ENCODE results near the gene TAF1C. TPM values are rescaled to one million over a fixed set of nuclear protein-coding genes. Genes with fewer than 3 reads are reported as not detected.

Gene TAF1C
- total and polyA plus RNA-seq, 9 of the 15 experiments (the other 6 are each of a cell fraction or from before 2014, with no cell fraction given) = 1.5 to 74.8 (median 21.0) TPM

GRCh38 chr16:84195201-84196093 is 8.6 kb upstream of the TAF1C start:
- WGBS (ENCODE audit: insufficient coverage, low coverage, missing lambda C conversion rate) = 17% methylated on average over 38 of the region's 38 CpGs
- Histone ChIP-seq H3K27me3 (ENCODE audit: control insufficient read depth in 2 of 2, insufficient read depth in 2 of 2, low read length in 2 of 2) (peaks cover 72 to 84% of the 10 kb centered on the region in 2 experiments), H3K9ac (ENCODE audit: insufficient read depth in 1 of 2, low read depth in 2 of 2, low read length in 2 of 2) (0 out of 4 replicates have a peak overlapping the region, but pooled peaks of 1 of the 2 experiments have one; percentile 43), H4K20me1 (replicated peaks; ENCODE audit: control insufficient read depth, insufficient read depth, low read length) (peaks cover 12% of the 10 kb centered on the region), H3K9me1 (ENCODE audit: control insufficient read depth, insufficient read depth, low read length) (peaks cover 4% of the 10 kb centered on the region), H3K4me3 (no peak overlapping the region), H2AFZ (ENCODE audit: low read depth, low read length) (no peak overlapping the region), H3K27ac (ENCODE audit: extremely low read depth, low read depth, low read length) (no peak overlapping the region), H3K79me2 (ENCODE audit: control insufficient read depth, insufficient read depth, low read length) (no peaks in the 10 kb centered on the region), H3K4me2 (ENCODE audit: insufficient read depth, low read length) (no peak overlapping the region), H3K4me1 (replicated peaks in 1 of 2; ENCODE audit: control insufficient read depth in 2 of 2, insufficient read depth in 2 of 2, low read length in 2 of 2) (peaks cover 0 to 43% of the 10 kb centered on the region in 2 experiments; a peak in 2 of 5 replicates), H3K9me3 (replicated peaks; ENCODE audit: control insufficient read depth, insufficient read depth, low read depth, low read length) (no peaks in the 10 kb centered on the region), H3K36me3 (ENCODE audit: control insufficient read depth, insufficient read depth, low read length) (no peaks in the 10 kb centered on the region)
- ChIA-PET POLR2A (interaction anchor here (0.5 to 2.4 kb wide), 7 partner anchors 9 to 1435 kb away, joined by 3 to 5 read pairs (median 3); partner anchors contain the start of gene TAF1C), CTCF (ENCODE audit: low intra/inter-chr PET ratio) (no interaction called here)
- no peak for DNase-seq (ENCODE audit: extremely low read depth in 1 of 4, low spot score in 3 of 4)
- in situ Hi-C loops (cut with MboI) = no loop called here
- intact Hi-C loops (cut with micrococcal nuclease) = no loop called here
- no peak for ATAC-seq
- FAIRE-seq = no peak
- BruUV-seq (replicated peaks) = no TSS peak
- TF ChIP-seq, protein P1, sequence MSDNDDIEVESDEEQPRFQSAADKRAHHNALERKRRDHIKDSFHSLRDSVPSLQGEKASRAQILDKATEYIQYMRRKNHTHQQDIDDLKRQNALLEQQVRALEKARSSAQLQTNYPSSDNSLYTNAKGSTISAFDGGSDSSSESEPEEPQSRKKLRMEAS (CRISPR knock-in tag; IDR thresholded peaks at IDR 0.05) = peak; percentile 56
- no peak for TF ChIP-seq SFPQ (IDR thresholded peaks at IDR 0.05; ENCODE audit: low read depth, low read length)
- TF ChIP-seq ZNF282 (CRISPR knock-in tag; IDR thresholded peaks at IDR 0.05) = peak; percentile 21; the same call in 1 of the 2 replicates
